SU-DHL-6 (cell line): ENCODE data around the gene FBXO38.

ENCODE experiments used
- H2AFZ ChIP-seq: fragments of 200-600 bp; sonication (generic); 2 replicates; pipeline ENCODE4 v1.6.1; 2014; ENCODE audit warnings: low read depth, mild to moderate bottlenecking, moderate library complexity, mixed read lengths, antibody characterized with exemption, low read length; ENCODE audit not compliant: severe bottlenecking
- H3F3A ChIP-seq: fragments of 200-600 bp; shearing (Covaris generic); 2 replicates; pipeline ENCODE4 v1.6.0; 2016; ENCODE audit warnings: antibody characterized with exemption, mild to moderate bottlenecking; ENCODE audit not compliant: insufficient read depth
- H3K27ac ChIP-seq: fragments of 200-600 bp; sonication (generic); 2 replicates; pipeline ENCODE4 v1.5.1; 2016; ENCODE audit warnings: low read depth, mild to moderate bottlenecking, low read length, moderate library complexity, mixed read lengths
- H3K27me3 ChIP-seq: fragments of 200-600 bp; sonication (generic), shearing (Covaris generic); 2 replicates; pipeline ENCODE4 v1.6.0; 2014; ENCODE audit warnings: mild to moderate bottlenecking, low read length
- H3K36me3 ChIP-seq: fragments of 200-600 bp; sonication (generic); 2 replicates; pipeline ENCODE4 v1.6.1; 2014; ENCODE audit warnings: mild to moderate bottlenecking, low read length, mixed read lengths
- H3K4me2 ChIP-seq: fragments of 300-600, 200-600 bp; shearing (Covaris generic), sonication (generic); 2 replicates; pipeline ENCODE4 v1.6.0; 2014; ENCODE audit warnings: low read length, low read depth, mild to moderate bottlenecking; ENCODE audit not compliant: poor library complexity, severe bottlenecking
- H3K4me3 ChIP-seq: fragments of 200-600 bp; sonication (generic); 2 replicates; pipeline ENCODE4 v1.5.1; 2014; ENCODE audit warnings: antibody characterized with exemption, low read length, mild to moderate bottlenecking, mixed read lengths; ENCODE audit not compliant: insufficient read depth, poor library complexity, severe bottlenecking
- H3K79me2 ChIP-seq: fragments of 200-600 bp; sonication (generic); 2 replicates; pipeline ENCODE4 v1.6.1; 2014; ENCODE audit warnings: mild to moderate bottlenecking, low read length, moderate library complexity; ENCODE audit not compliant: insufficient read depth
- H3K9ac ChIP-seq: fragments of 200-600 bp; sonication (generic); 2 replicates; pipeline ENCODE4 v1.7.0; 2014; ENCODE audit warnings: mild to moderate bottlenecking, low read length
- H3K9me2 ChIP-seq: fragments of 200-600 bp; sonication (generic); replicated peaks from 2 replicates; pipeline ENCODE4 v1.6.1; 2014; ENCODE audit warnings: low read length; ENCODE audit not compliant: insufficient read depth
- H3K9me3 ChIP-seq: fragments of 200-600 bp; sonication (generic); 2 replicates; pipeline ENCODE4 v1.6.1; 2014; ENCODE audit warnings: low read length, mixed read lengths; ENCODE audit not compliant: insufficient read depth
- H4K20me1 ChIP-seq: fragments of 200-600 bp; sonication (generic); 2 replicates; pipeline ENCODE4 v1.6.1; 2014; ENCODE audit warnings: low read depth, mild to moderate bottlenecking, antibody characterized with exemption, low read length, moderate library complexity, mixed read lengths
- CTCF ChIP-seq: fragments of 200-600 bp; sonication (generic); IDR thresholded peaks from one replicate; pipeline ENCODE4 v1.5.1; 2017; ENCODE audit warnings: antibody characterized with exemption, mild to moderate bottlenecking, low read length, moderate library complexity; ENCODE audit not compliant: insufficient read depth, poor library complexity, severe bottlenecking
- EZH2phosphoT487 ChIP-seq: fragments of 200-600 bp; sonication (generic), shearing (Covaris generic); conservative IDR thresholded peaks from 2 replicates; pipeline ENCODE4 v1.6.1; 2018; ENCODE audit warnings: mild to moderate bottlenecking, antibody characterized with exemption, low read length, moderate library complexity, mixed read lengths

The FBXO38 gene

GRCh38 chr5:148342371-148343045, 41.2 kb upstream of the FBXO38 start:
- Histone ChIP-seq H3K79me2 (no peaks in the 10 kb centered on the region), H3K9ac (no peak overlapping the region), H2AFZ (no peak overlapping the region), H3K9me3 (no peaks in the 10 kb centered on the region), H4K20me1 (no peaks in the 10 kb centered on the region), H3K27me3 (no peaks in the 10 kb centered on the region), H3K4me3 (no peak overlapping the region), H3K4me2 (no peak overlapping the region), H3K36me3 (no peaks in the 10 kb centered on the region), H3F3A (no peaks in the 10 kb centered on the region), H3K27ac (no peak overlapping the region), H3K9me2 (no peaks in the 10 kb centered on the region)
- TF ChIP-seq EZH2phosphoT487 (no peak), CTCF (no peak)

GRCh38 chr5:148343046-148343407, 40.7 kb upstream of the FBXO38 start:
- no peak overlapping the region for H3K4me2 ChIP-seq
- no peak overlapping the region for H2AFZ ChIP-seq
- no peaks in the 10 kb centered on the region for H3K36me3 ChIP-seq
- no peak overlapping the region for H3K27ac ChIP-seq
- TF ChIP-seq CTCF (no peak), EZH2phosphoT487 (no peak)
- H3K9me2 ChIP-seq = no peaks in the 10 kb centered on the region
- no peaks in the 10 kb centered on the region for H3K79me2 ChIP-seq
- H3K9ac ChIP-seq = no peak overlapping the region
- H3K9me3 ChIP-seq = no peaks in the 10 kb centered on the region
- H3F3A ChIP-seq = no peaks in the 10 kb centered on the region
- H4K20me1 ChIP-seq = no peaks in the 10 kb centered on the region
- H3K27me3 ChIP-seq = no peaks in the 10 kb centered on the region
- H3K4me3 ChIP-seq = no peak overlapping the region

GRCh38 chr5:148343603-148344487, 39.9 kb upstream of the FBXO38 start:
- Histone ChIP-seq H3F3A (no peaks in the 10 kb centered on the region), H4K20me1 (no peaks in the 10 kb centered on the region), H3K4me2 (no peak overlapping the region), H3K9me2 (no peaks in the 10 kb centered on the region), H3K9ac (no peak overlapping the region), H2AFZ (no peak overlapping the region), H3K9me3 (no peaks in the 10 kb centered on the region), H3K4me3 (no peak overlapping the region), H3K36me3 (no peaks in the 10 kb centered on the region), H3K79me2 (no peaks in the 10 kb centered on the region), H3K27me3 (no peaks in the 10 kb centered on the region), H3K27ac (no peak overlapping the region)
- TF ChIP-seq EZH2phosphoT487 (no peak), CTCF (no peak)
